ENCODE data around the gene CDC27.
"Not testable (repeated sequence)": the region's sequence is repeated elsewhere in the genome, so short reads cannot be mapped to it uniquely, and the experiment has no call there.

Gene CDC27

GRCh38 chr17:47135235-47135634 lies 53.9 kb downstream of the CDC27 start:
- no peak for DNase-seq (ENCODE audit: low read depth in 2 of 2)

- DNase-seq (ENCODE audit: low read depth in 2 of 2) = not testable (repeated sequence)
Measured at GRCh38 chr17:47134354-47134753, 54.7 kb downstream of the CDC27 start.

- no peak for DNase-seq (ENCODE audit: low read depth in 2 of 2)
Measured at GRCh38 chr17:47131761-47132160, 57.3 kb downstream of the CDC27 start.

GRCh38 chr17:47126835-47127234 lies 62.3 kb downstream of the CDC27 start:
- not testable (repeated sequence) for DNase-seq (ENCODE audit: low read depth in 2 of 2)

- not testable (repeated sequence) for DNase-seq (ENCODE audit: low read depth in 2 of 2)
Measured at GRCh38 chr17:47123262-47123661, 65.8 kb downstream of the CDC27 start.

- DNase-seq (ENCODE audit: low read depth in 2 of 2) = peak; percentile 4 to 7
Measured at GRCh38 chr17:47120521-47121095, 68.5 kb downstream of the CDC27 start.

- peak; percentile 36 to 38 for DNase-seq (ENCODE audit: low read depth in 2 of 2)
Measured at GRCh38 chr17:47119746-47120520, 69.2 kb downstream of the CDC27 start.

GRCh38 chr17:47117386-47117785 lies 71.7 kb downstream of the CDC27 start:
- no peak for DNase-seq (ENCODE audit: low read depth in 2 of 2)

GRCh38 chr17:47106130-47106529 lies 83.0 kb downstream of the CDC27 start:
- DNase-seq (ENCODE audit: low read depth in 2 of 2) = no peak

- not testable (repeated sequence) for DNase-seq (ENCODE audit: low read depth in 2 of 2)
Measured at GRCh38 chr17:47105246-47105645, 83.8 kb downstream of the CDC27 start.

GRCh38 chr17:47102914-47103313 lies 86.2 kb downstream of the CDC27 start:
- no peak for DNase-seq (ENCODE audit: low read depth in 2 of 2)

GRCh38 chr17:47099987-47100711 lies 88.9 kb downstream of the CDC27 start:
- peak; percentile 69 to 73 for DNase-seq (ENCODE audit: low read depth in 2 of 2)

- DNase-seq (ENCODE audit: low read depth in 2 of 2) = no peak
Measured at GRCh38 chr17:47099451-47099986, 89.6 kb downstream of the CDC27 start.

GRCh38 chr17:47096343-47096742 lies 92.8 kb downstream of the CDC27 start:
- no peak for DNase-seq (ENCODE audit: low read depth in 2 of 2)

- no peak for DNase-seq (ENCODE audit: low read depth in 2 of 2)
Measured at GRCh38 chr17:47095268-47095667, 93.8 kb downstream of the CDC27 start.

- no peak for DNase-seq (ENCODE audit: low read depth in 2 of 2)
Measured at GRCh38 chr17:47087093-47087492, 102.0 kb downstream of the CDC27 start.

- no peak for DNase-seq (ENCODE audit: low read depth in 2 of 2)
Measured at GRCh38 chr17:47085736-47086135, 103.4 kb downstream of the CDC27 start.

GRCh38 chr17:47078801-47079200 lies 110.3 kb downstream of the CDC27 start:
- DNase-seq (ENCODE audit: low read depth in 2 of 2) = no peak

- no peak for DNase-seq (ENCODE audit: low read depth in 2 of 2)
Measured at GRCh38 chr17:47077576-47077975, 111.5 kb downstream of the CDC27 start.

- DNase-seq (ENCODE audit: low read depth in 2 of 2) = peak in 1 of 2 experiments; percentile 42
Measured at GRCh38 chr17:47076171-47076570, 112.9 kb downstream of the CDC27 start.

- not testable (repeated sequence) for DNase-seq (ENCODE audit: low read depth in 2 of 2)
Measured at GRCh38 chr17:47074361-47074760, 114.7 kb downstream of the CDC27 start.

- not testable (repeated sequence) for DNase-seq (ENCODE audit: low read depth in 2 of 2)
Measured at GRCh38 chr17:47073629-47074028, 115.5 kb downstream of the CDC27 start.
